GM21360 (cell line): ENCODE results near the gene MYO3A.

Source experiments
- ATAC-seq: cut with Tn5 transposase; IDR thresholded peaks from one replicate; pipeline ENCODE4 v1.9.1; 2021; ENCODE audit warnings: mild to moderate bottlenecking, moderate library complexity; ENCODE audit not compliant: unreplicated experiment

Gene MYO3A

GRCh38 chr10:26213157-26213800 lies 279.2 kb downstream of the MYO3A start:
- no peak for ATAC-seq

- no peak for ATAC-seq
These were observed 280.0 kb downstream of the MYO3A start for GRCh38 chr10:26214004-26214403.

- no peak for ATAC-seq
These were observed 280.7 kb downstream of the MYO3A start for GRCh38 chr10:26214551-26215395.

- ATAC-seq, result no peak
These were observed 281.4 kb downstream of the MYO3A start for GRCh38 chr10:26215396-26215934.

GRCh38 chr10:26215935-26216584 lies 282.0 kb downstream of the MYO3A start:
- no peak for ATAC-seq

- no peak for ATAC-seq
These were observed 282.8 kb downstream of the MYO3A start, which contains the start of gene GAD2 for GRCh38 chr10:26216585-26217395. GAD2 (plus strand) TSS chr10:26216774; CDS start chr10:26216810, 36 bp downstream.

GRCh38 chr10:26217396-26218086 lies 283.5 kb downstream of the MYO3A start:
- ATAC-seq, result no peak

- no peak for ATAC-seq
These were observed 285.6 kb downstream of the MYO3A start for GRCh38 chr10:26219676-26220075.

GRCh38 chr10:26220901-26221300 lies 286.9 kb downstream of the MYO3A start:
- ATAC-seq, result no peak

GRCh38 chr10:26221541-26221940 lies 287.5 kb downstream of the MYO3A start:
- ATAC-seq, result no peak

GRCh38 chr10:26222563-26222962 lies 288.5 kb downstream of the MYO3A start:
- ATAC-seq, result no peak

- ATAC-seq, result no peak
These were observed 291.3 kb downstream of the MYO3A start for GRCh38 chr10:26225322-26225721.

GRCh38 chr10:26227786-26228185 lies 293.8 kb downstream of the MYO3A start:
- ATAC-seq, result no peak

GRCh38 chr10:26232174-26232573 lies 298.1 kb downstream of the MYO3A start:
- no peak for ATAC-seq

- ATAC-seq, result no peak
These were observed 301.7 kb downstream of the MYO3A start for GRCh38 chr10:26235761-26236160.

GRCh38 chr10:26238378-26238777 lies 304.3 kb downstream of the MYO3A start:
- ATAC-seq, result no peak

GRCh38 chr10:26242706-26243350 lies 308.8 kb downstream of the MYO3A start:
- ATAC-seq, result no peak

GRCh38 chr10:26243351-26243720 lies 309.3 kb downstream of the MYO3A start:
- no peak for ATAC-seq

GRCh38 chr10:26249681-26250080 lies 315.7 kb downstream of the MYO3A start:
- ATAC-seq, result no peak

- ATAC-seq, result no peak
These were observed 317.9 kb downstream of the MYO3A start for GRCh38 chr10:26251925-26252324.
